ENCODE measurements around the gene C5AR1.
"Not testable (repeated sequence)": the region's sequence is repeated elsewhere in the genome, so short reads cannot be mapped to it uniquely, and the experiment has no call there.

C5AR1 gene

DNA sequence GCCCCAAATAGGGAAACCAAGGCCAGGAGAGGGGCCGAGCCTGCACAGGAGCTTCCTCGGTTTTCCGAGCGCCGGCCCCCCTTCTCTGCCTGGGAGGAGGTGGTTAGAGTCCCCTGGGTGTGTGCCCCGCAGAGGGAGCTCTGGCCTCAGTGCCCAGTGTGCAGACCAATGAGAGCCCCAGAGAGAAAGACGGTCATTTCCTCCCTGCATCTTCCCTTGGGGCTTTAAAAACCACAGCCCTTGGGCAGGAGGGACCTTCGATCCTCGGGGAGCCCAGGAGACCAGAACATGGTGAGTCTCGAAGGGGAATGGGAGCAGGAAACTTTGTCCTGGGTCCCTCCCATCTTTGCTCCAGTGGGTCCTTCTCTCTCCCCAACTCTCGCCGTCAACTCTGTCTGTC, at the start of gene C5AR1:
Gene C5AR1 (plus strand): TSS at position 254 of the 400 bp plus-strand sequence. CDS start 35 bp downstream, at position 289.
- DNase-seq, result peak in 15 of 58 donors; percentile 4 to 36 (median 19)

DNA sequence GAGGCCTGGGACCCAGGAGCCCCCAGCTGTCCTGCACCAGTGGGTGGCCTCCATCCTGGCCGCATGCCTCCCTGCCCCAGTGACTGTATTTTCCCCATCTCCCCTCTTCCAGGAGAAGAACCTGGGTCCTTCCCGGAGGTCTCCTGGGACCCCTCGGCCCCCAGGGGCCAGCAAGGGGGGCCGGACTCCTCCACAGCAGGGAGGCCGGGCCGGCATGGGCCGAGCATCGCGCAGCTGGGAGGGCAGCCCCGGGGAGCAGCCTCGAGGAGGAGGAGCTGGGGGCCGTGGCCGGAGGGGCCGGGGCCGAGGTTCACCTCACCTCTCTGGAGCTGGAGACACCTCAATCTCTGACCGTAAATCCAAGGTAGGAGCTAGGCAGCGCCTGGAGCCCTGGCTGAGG, 49.2 kb upstream of the C5AR1 start:
- DNase-seq, result no peak

- not testable (repeated sequence) for DNase-seq
Measured at GRCh38 chr19:47261946-47262793, 47.5 kb upstream of the C5AR1 start.

GRCh38 chr19:47264629-47265028, 45.0 kb upstream of the C5AR1 start:
- DNase-seq, result no peak

GRCh38 chr19:47266401-47266941, 43.2 kb upstream of the C5AR1 start:
- no peak for DNase-seq

GRCh38 chr19:47267350-47267759, 42.3 kb upstream of the C5AR1 start:
- DNase-seq, result peak; percentile 14 to 89 (median 68)

- DNase-seq, result no peak
Measured at GRCh38 chr19:47268028-47268427, 41.6 kb upstream of the C5AR1 start.

GRCh38 chr19:47269596-47269995, 40.1 kb upstream of the C5AR1 start:
- DNase-seq, result no peak

GRCh38 chr19:47270408-47270807, 39.3 kb upstream of the C5AR1 start:
- no peak for DNase-seq

GRCh38 chr19:47271949-47272348, 37.7 kb upstream of the C5AR1 start:
- DNase-seq, result no peak

DNA sequence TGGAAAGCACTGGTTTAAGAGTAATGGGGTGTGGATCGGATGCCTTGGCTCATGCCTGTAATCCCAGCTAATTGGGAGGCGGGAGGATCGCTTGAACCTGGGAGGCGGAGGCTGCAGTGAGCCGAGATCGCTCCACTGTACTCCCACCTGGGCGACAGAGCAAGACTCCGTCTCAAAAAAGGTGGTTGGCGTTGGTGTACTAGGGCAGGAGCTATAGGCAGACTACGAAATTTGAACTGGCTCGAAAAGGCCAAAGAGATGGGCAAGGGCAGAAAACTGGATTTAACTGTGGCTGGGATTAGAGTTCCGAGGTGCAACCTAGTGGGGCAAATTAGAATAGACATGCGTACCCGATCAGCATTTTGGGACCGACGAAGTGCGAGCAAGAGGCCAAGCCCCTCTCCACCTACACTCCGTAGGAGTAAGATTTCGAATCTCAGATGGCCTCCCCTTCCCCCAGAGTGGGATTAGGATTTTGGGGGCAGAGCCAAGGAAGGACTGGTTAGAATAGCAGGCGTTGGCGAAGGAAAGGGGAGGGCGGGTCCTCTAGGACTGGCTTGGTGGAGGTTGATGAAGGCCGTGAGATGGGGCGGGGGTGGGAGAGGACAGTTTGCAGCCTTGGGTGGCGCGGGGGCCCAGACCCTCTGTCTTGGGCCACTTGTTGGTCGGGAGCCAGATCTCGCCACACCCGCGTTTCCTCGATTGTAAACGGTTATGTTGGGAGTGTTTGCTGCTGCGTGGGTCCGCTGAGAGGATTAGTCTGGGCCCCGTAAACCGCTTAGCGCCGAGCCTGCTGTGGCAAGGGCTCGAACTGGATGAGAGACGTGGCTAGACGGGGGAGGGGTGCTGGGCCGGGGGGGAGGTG, 37.0 kb upstream of the C5AR1 start:
- DNase-seq, result peak in 19 of 58 donors; percentile 13 to 79 (median 58)

DNA sequence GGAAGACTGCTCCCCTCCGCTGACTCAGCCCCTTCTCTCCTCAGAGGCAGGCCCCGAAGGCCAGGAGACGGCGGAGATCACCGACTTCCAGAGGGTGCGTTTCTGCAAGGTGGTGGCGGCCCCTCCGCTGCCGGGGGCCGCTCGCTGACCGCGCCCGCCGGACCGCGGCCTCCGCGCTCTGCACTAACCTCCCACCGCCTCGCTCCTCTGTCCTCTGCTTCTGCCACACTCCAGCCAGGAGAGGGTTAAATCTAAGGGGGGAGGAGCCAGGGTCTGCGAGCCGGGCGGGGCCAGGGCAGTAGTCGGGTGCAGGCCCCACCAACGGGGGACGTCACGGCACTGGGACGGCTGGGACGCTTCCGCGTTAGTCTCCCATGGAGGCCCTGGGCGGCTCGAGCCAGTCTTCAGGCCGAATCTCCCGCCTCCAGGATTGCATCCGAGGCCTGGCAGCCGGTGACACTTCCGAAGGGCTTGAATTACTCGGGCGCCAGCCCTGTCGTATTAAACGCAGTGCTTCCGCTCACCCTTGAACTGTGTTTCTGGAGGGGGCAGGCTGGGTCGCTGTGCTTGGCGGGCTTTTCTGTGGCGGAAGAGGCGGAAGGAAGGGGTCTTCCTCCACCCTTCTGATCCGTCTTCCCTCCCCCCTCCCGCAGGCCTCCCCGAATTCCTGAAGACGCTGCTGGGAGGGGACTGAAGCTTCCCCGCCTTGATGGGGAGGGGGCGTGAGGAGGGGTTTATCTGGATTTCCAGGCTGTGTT, 36.2 kb upstream of the C5AR1 start:
- peak; percentile 47 to 93 (median 84) for DNase-seq

- peak; percentile 66 to 98 (median 93) for DNase-seq
Measured at GRCh38 chr19:47274071-47274890, 35.4 kb upstream of the C5AR1 start, which contains the start of gene INAFM1. INAFM1 (plus strand) TSS chr19:47274885; CDS start chr19:47274920, 35 bp downstream.

- DNase-seq, result peak in 14 of 58 donors; percentile 8 to 60 (median 30)
Measured at GRCh38 chr19:47274891-47275761, 34.5 kb upstream of the C5AR1 start.

DNA sequence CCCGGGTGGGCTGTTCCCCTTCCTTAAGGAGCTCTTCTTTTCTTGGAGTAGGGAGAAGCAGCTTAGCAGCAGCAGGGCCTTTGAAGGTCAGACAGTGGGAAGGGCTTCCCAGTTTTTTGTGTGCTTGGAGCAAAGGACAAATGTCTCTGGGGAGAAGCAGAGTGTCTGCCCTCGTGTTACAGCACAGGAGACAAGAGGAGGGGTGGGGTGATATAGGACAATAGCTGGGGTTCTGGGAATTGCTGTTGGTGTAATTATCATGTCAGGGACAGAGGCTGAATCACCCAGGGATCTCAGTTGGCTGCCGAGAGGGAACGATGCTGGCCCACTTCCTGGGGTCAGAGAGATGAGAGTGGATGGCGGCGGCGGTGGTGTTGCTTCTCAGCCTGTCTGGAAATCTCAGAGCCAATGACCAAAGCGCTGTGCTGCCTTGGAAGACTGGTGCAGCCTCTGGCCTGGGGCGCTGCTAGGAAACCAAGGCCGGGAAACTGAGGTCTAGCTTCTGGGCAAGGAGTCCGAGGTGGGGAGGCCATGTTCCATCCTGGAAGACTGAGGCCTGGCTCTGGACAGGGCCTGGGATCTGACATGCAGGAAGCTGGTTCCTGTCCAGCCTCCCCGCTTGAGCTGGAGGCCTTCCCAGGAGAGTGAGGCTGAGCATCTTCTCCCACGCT, 33.7 kb upstream of the C5AR1 start:
- DNase-seq, result peak in 3 of 58 donors; percentile 14 to 29 (median 17)

- DNase-seq, result not testable (repeated sequence)
Measured at GRCh38 chr19:47276513-47276912, 33.1 kb upstream of the C5AR1 start.

GRCh38 chr19:47280183-47280797, 29.4 kb upstream of the C5AR1 start:
- DNase-seq, result peak in 1 of 58 donors; percentile 19
